MM.1S (cell line): Measurements from ENCODE around the gene FGGY.

Experiments
- DNase-seq: peaks from one replicate; pipeline ENCODE4 v3.0.0-alpha.2; 2015
- H2AFZ ChIP-seq: fragments of 300-600 bp; sonication (generic); 2 replicates; pipeline ENCODE4 v1.6.0; 2016; ENCODE audit warnings: antibody characterized with exemption, low read length
- H3F3A ChIP-seq: fragments of 300-600 bp; sonication (generic); 2 replicates; pipeline ENCODE4 v1.6.1; 2016; ENCODE audit warnings: mild to moderate bottlenecking, antibody characterized with exemption, low read length, moderate library complexity, mixed read lengths; ENCODE audit not compliant: insufficient read depth
- H3K27ac ChIP-seq: fragments of 300-600 bp; sonication (generic); 2 replicates; pipeline ENCODE4 v1.5.1; 2016; ENCODE audit warnings: mild to moderate bottlenecking, low read length
- H3K27me3 ChIP-seq: fragments of 300-600 bp; sonication (generic); replicated peaks from 2 replicates; pipeline ENCODE4 v1.6.0; 2016; ENCODE audit warnings: low read length; ENCODE audit not compliant: insufficient read depth
- H3K36me3 ChIP-seq: fragments of 300-600 bp; sonication (generic); replicated peaks from 2 replicates; pipeline ENCODE4 v1.6.1; 2016; ENCODE audit warnings: mild to moderate bottlenecking, low read length, mixed read lengths; ENCODE audit not compliant: insufficient read depth
- H3K4me1 ChIP-seq: fragments of 300-600 bp; sonication (generic); 2 replicates; pipeline ENCODE4 v1.6.1; 2016; ENCODE audit warnings: low read length, mixed read lengths
- H3K4me2 ChIP-seq: fragments of 300-600 bp; sonication (generic); 2 replicates; pipeline ENCODE4 v1.6.0; 2016; ENCODE audit warnings: low read depth, low read length
- H3K4me3 ChIP-seq: fragments of 300-600 bp; sonication (generic); 2 replicates; pipeline ENCODE4 v1.5.1; 2016; ENCODE audit warnings: low read length, mixed read lengths
- H3K79me2 ChIP-seq: fragments of 300-600 bp; sonication (generic); 2 replicates; pipeline ENCODE4 v1.6.1; 2016; ENCODE audit warnings: mixed run types, low read length, mixed read lengths
- H3K9ac ChIP-seq: fragments of 300-600 bp; sonication (generic); 2 replicates; pipeline ENCODE4 v1.6.1; 2016; ENCODE audit warnings: low read length, mixed read lengths
- H3K9me2 ChIP-seq: fragments of 300-600 bp; sonication (generic); replicated peaks from 2 replicates; pipeline ENCODE4 v1.6.1; 2016; ENCODE audit warnings: mild to moderate bottlenecking, low read length, mixed read lengths; ENCODE audit not compliant: insufficient read depth
- H3K9me3 ChIP-seq: fragments of 300-600 bp; sonication (generic); replicated peaks from 2 replicates; pipeline ENCODE4 v1.6.1; 2016; ENCODE audit warnings: mild to moderate bottlenecking, low read length, mixed read lengths; ENCODE audit not compliant: insufficient read depth
- H4K20me1 ChIP-seq: fragments of 300-600 bp; sonication (generic); 2 replicates; pipeline ENCODE4 v1.6.1; 2016; ENCODE audit warnings: mild to moderate bottlenecking, low read length, moderate library complexity, mixed read lengths; ENCODE audit not compliant: insufficient read depth
- EZH2 ChIP-seq: fragments of 300-600 bp; sonication (generic); optimal IDR thresholded peaks from 2 replicates; pipeline ENCODE3; 2017; ENCODE audit warnings: low read depth, mild to moderate bottlenecking, antibody characterized with exemption, low read length, mixed read lengths
- EZH2phosphoT487 ChIP-seq: fragments of 300-600 bp; sonication (generic); IDR thresholded peaks from 2 replicates; pipeline ENCODE4 v1.6.1; 2018; ENCODE audit warnings: antibody characterized with exemption, low read length
- TF ChIP-seq, protein P1 (sequence below): fragments of 300-600 bp; sonication (generic); IDR thresholded peaks from 2 replicates; pipeline ENCODE4 v1.5.1; 2016; ENCODE audit warnings: antibody characterized with exemption, low read length, mixed read lengths

Gene FGGY

DNA sequence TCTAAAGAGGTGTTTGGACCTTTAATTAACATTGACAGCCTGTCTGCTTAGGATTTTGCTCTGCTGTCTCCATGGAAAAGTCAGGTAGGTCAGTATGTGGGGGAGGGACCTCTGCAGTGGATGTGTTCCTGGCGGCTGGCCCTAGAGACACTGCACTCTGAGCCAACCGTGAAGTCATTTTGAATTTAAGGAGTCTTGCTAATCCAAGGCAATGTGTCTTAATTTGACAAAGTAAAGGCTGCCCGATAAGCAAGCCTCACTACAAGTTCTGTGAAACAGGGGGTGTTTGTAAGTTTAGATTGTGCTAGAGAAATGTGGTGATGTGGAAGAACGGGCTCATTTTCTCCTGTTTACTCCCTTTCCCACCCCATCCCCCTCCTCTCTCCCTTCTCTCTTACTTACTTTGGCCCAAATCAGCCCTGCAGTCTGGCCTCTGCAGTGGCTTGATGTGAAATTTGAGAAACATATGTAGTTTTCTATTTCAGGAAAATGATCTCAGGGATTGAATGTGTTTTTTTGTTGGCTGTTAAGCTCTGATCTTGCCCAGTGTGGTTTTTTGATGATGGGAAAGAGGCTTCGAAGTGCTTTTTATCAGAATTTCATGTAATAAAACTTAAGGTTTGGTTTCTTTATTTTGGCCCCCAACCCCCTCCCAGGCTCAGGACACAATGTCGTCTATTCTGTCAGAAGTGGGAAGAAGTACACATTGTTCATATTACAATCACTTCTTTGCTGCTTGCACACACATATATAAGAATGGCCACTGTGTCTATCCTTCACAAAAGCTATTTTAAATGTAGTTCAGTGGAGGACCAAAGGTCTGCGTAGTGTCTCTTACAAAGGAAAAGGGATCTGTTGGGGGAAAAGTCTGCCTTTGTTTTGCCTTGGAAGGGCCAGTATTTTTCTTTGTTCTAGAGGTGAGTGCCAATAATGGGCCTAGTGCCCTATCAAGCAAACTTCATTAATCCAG, 96.6 kb downstream of the FGGY start:
- no peak overlapping the region for H3K4me2 ChIP-seq
- no peaks in the 10 kb centered on the region for H3K27me3 ChIP-seq
- H3K36me3 ChIP-seq, result no peaks in the 10 kb centered on the region
- H3K79me2 ChIP-seq, result no peaks in the 10 kb centered on the region
- H3K4me3 ChIP-seq, result no peak overlapping the region
- no peak for DNase-seq
- H3K27ac ChIP-seq, result no peak overlapping the region
- no peaks in the 10 kb centered on the region for H3K9me2 ChIP-seq
- no peaks in the 10 kb centered on the region for H4K20me1 ChIP-seq
- H3K9ac ChIP-seq, result no peak overlapping the region
- H3F3A ChIP-seq, result no peaks in the 10 kb centered on the region
- TF ChIP-seq, protein P1, sequence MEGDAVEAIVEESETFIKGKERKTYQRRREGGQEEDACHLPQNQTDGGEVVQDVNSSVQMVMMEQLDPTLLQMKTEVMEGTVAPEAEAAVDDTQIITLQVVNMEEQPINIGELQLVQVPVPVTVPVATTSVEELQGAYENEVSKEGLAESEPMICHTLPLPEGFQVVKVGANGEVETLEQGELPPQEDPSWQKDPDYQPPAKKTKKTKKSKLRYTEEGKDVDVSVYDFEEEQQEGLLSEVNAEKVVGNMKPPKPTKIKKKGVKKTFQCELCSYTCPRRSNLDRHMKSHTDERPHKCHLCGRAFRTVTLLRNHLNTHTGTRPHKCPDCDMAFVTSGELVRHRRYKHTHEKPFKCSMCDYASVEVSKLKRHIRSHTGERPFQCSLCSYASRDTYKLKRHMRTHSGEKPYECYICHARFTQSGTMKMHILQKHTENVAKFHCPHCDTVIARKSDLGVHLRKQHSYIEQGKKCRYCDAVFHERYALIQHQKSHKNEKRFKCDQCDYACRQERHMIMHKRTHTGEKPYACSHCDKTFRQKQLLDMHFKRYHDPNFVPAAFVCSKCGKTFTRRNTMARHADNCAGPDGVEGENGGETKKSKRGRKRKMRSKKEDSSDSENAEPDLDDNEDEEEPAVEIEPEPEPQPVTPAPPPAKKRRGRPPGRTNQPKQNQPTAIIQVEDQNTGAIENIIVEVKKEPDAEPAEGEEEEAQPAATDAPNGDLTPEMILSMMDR, result no peak
- no peak for TF ChIP-seq EZH2
- no peak for TF ChIP-seq EZH2phosphoT487
- peaks cover 10% of the 10 kb centered on the region; the same call in 1 of the 2 replicates for H3K4me1 ChIP-seq
- no peak overlapping the region for H2AFZ ChIP-seq
- no peaks in the 10 kb centered on the region for H3K9me3 ChIP-seq

GRCh38 chr1:59394706-59395425, 98.0 kb downstream of the FGGY start:
- Histone ChIP-seq H3K36me3 (no peaks in the 10 kb centered on the region), H3K4me3 (no peak overlapping the region), H3K9me2 (no peaks in the 10 kb centered on the region), H3F3A (no peaks in the 10 kb centered on the region), H3K9me3 (no peaks in the 10 kb centered on the region), H2AFZ (no peak overlapping the region), H3K79me2 (no peaks in the 10 kb centered on the region), H3K27ac (no peak overlapping the region), H3K4me2 (no peak overlapping the region), H3K27me3 (no peaks in the 10 kb centered on the region), H3K4me1 (peaks cover 10% of the 10 kb centered on the region; the same call in 1 of the 2 replicates), H4K20me1 (no peaks in the 10 kb centered on the region), H3K9ac (no peak overlapping the region)
- TF ChIP-seq EZH2, result no peak
- TF ChIP-seq, protein P1, result no peak
- TF ChIP-seq EZH2phosphoT487, result no peak
- DNase-seq, result no peak

DNA sequence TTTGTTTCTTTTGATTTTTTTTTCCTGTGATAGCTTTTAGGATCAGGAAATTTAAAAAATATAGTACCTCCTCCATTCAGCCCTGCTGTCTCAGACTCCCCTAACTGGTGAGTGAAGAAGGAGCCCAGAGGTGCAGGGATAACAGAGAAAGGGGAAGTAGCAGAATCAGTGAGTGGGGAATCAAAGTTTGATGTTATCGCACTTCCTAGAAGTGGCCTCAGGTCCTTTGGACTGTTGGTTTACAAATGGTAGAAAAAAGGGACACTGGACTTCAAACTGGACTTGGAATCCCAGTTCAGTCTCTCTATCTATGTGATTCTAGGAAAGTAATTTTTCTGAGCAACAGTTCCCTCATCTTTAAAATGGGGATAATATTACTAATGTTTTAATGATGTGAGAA, 99.5 kb downstream of the FGGY start:
- H3K4me1 ChIP-seq, result peaks cover 10% of the 10 kb centered on the region; the same call in 1 of the 2 replicates
- H3K36me3 ChIP-seq, result no peaks in the 10 kb centered on the region
- no peak overlapping the region for H3K27ac ChIP-seq
- H3K9me2 ChIP-seq, result no peaks in the 10 kb centered on the region
- no peak overlapping the region for H3K9ac ChIP-seq
- no peaks in the 10 kb centered on the region for H3K27me3 ChIP-seq
- no peaks in the 10 kb centered on the region for H3K79me2 ChIP-seq
- H4K20me1 ChIP-seq, result no peaks in the 10 kb centered on the region
- no peaks in the 10 kb centered on the region for H3F3A ChIP-seq
- H3K4me3 ChIP-seq, result no peak overlapping the region
- H2AFZ ChIP-seq, result no peak overlapping the region
- DNase-seq, result no peak
- TF ChIP-seq, protein P1, result no peak
- TF ChIP-seq EZH2phosphoT487 (no peak), EZH2 (no peak)
- no peaks in the 10 kb centered on the region for H3K9me3 ChIP-seq
- H3K4me2 ChIP-seq, result no peak overlapping the region
